ENCODE results near the gene TMEM18.

DNA sequence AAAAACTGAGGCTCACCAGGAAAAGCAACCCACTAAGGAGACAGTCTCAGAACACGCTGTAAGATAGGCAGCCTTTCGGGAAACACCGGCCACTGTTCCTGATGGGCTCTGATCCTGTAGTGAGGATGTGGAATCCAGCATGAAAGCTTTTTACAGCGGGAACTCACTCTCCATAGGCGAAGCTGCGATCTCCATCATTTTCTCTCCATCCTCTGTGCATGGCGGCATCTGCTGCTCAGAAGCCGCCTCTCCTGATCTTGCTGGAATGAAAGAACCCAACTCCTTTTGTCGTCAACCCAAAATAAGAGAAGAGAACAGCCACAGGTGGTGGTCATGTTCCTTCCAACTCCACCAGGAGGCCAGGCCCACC is 49.9 kb downstream of the TMEM18 start:
- TF ChIP-seq POLR2A (IDR thresholded peaks at IDR 0.05) (no peak), CTCF (IDR thresholded peaks at IDR 0.05) (no peak)
